Measurements from ENCODE around the gene PIH1D2. TPM values are rescaled to one million over a fixed set of nuclear protein-coding genes. Genes with fewer than 3 reads are reported as not detected.
"Not testable (repeated sequence)": the region's sequence is repeated elsewhere in the genome, so short reads cannot be mapped to it uniquely, and the experiment has no call there.

The PIH1D2 gene
- total and polyA plus RNA-seq, 12 donors: 0.91 to 3.7 (median 2.2) TPM

- H3K36me3 ChIP-seq (replicated peaks in 1 of 2): peaks cover 0 to 71% of the 10 kb centered on the region in 2 donors
- H3K27ac ChIP-seq: no peak overlapping the region
- no peak overlapping the region for H3K4me3 ChIP-seq
- H3K27me3 ChIP-seq: no peaks in the 10 kb centered on the region
- no peak for TF ChIP-seq CTCF (IDR thresholded peaks at IDR 0.05)
- no peak for TF ChIP-seq POLR2A (IDR thresholded peaks at IDR 0.05)
- WGBS, 4 donors: 84 to 87% (median 85%) methylated on average over 3 of the region's 3 CpGs
- intact Hi-C loops (cut with DNase I): no loop called here
- H3K9me3 ChIP-seq (replicated peaks in 1 of 3): no peaks in the 10 kb centered on the region
- DNase-seq: no peak
- no peaks in the 10 kb centered on the region for H3K4me1 ChIP-seq (replicated peaks in 1 of 2)
Measured at GRCh38 chr11:112033902-112034301, 39.9 kb downstream of the PIH1D2 start.

GRCh38 chr11:112029460-112029859 lies 44.4 kb downstream of the PIH1D2 start:
- peaks cover 0 to 49% of the 10 kb centered on the region in 2 donors for H3K36me3 ChIP-seq (replicated peaks in 1 of 2)

GRCh38 chr11:112026784-112027410 lies 46.9 kb downstream of the PIH1D2 start:
- intact Hi-C loops (cut with DNase I); DNase-seq; H3K27me3 ChIP-seq; H3K4me3 ChIP-seq; H3K27ac ChIP-seq; H3K9me3 ChIP-seq (replicated peaks in 1 of 3): not testable (repeated sequence)
- Histone ChIP-seq H3K4me1 (replicated peaks in 1 of 2) (peaks cover 0 to 15% of the 10 kb centered on the region in 2 donors), H3K36me3 (replicated peaks in 1 of 2) (peaks cover 0 to 26% of the 10 kb centered on the region in 2 donors)
- WGBS, 4 donors: 88 to 96% (median 93%) methylated on average over 18 to 43 of the region's 49 CpGs; no CpG with 5 or more reads in 1 of the 4 donors

More at GRCh38 chr11:112029460-112029859, 44.4 kb downstream of the PIH1D2 start:
- Histone ChIP-seq H3K27ac (no peak overlapping the region), H3K27me3 (no peaks in the 10 kb centered on the region), H3K9me3 (replicated peaks in 1 of 3) (no peaks in the 10 kb centered on the region), H3K4me3 (no peak overlapping the region), H3K4me1 (replicated peaks in 1 of 2) (peaks cover 0 to 7% of the 10 kb centered on the region in 2 donors)
- TF ChIP-seq POLR2A (IDR thresholded peaks at IDR 0.05) (no peak), CTCF (IDR thresholded peaks at IDR 0.05) (no peak)
- WGBS, 4 donors: 88 to 94% (median 92%) methylated on average over 2 of the region's 2 CpGs
- no peak for DNase-seq
- intact Hi-C loops (cut with DNase I): no loop called here

GRCh38 chr11:112025707-112026106 lies 48.1 kb downstream of the PIH1D2 start:
- Histone ChIP-seq H3K4me1 (replicated peaks in 1 of 2) (peaks cover 0 to 15% of the 10 kb centered on the region in 2 donors), H3K27ac (peak overlapping the region in 4 of 5 donors; percentile 90 to 94 (median 91)), H3K36me3 (replicated peaks in 1 of 2) (peaks cover 0 to 28% of the 10 kb centered on the region in 2 donors), H3K4me3 (peak overlapping the region; percentile 36 to 88 (median 78)), H3K27me3 (no peaks in the 10 kb centered on the region), H3K9me3 (replicated peaks in 1 of 3) (no peaks in the 10 kb centered on the region)
- TF ChIP-seq CTCF (IDR thresholded peaks at IDR 0.05) (no peak), POLR2A (IDR thresholded peaks at IDR 0.05) (no peak)
- DNase-seq: no peak
- 0 to 4% (median 1%) methylated on average over 2 to 8 of the region's 8 CpGs for WGBS, 4 donors
- intact Hi-C loops (cut with DNase I): no loop called here
